HepG2 (cell line): ENCODE data around the gene FKBP14.

ENCODE experiments used
- HOXA3 ChIP-seq: sonication (generic); formaldehyde crosslinking; IDR thresholded peaks from 2 replicates; pipeline ENCODE4 v1.5.0; 2020; ENCODE audit warnings: missing genetic modification reagents
- NFRKB ChIP-seq: fragments of 450-650 bp; IDR thresholded peaks from 2 replicates; pipeline ENCODE4 v1.6.1; 2017
- POLR2AphosphoS5 ChIP-seq: IDR thresholded peaks from 2 replicates; pipeline ENCODE4 v1.6.1; 2012; ENCODE audit warnings: low read depth, low read length
- SMC3 ChIP-seq: IDR thresholded peaks from 2 replicates; pipeline ENCODE4 v1.6.1; 2011; ENCODE audit warnings: low read length, improper control_type of control experiment
- SMYD3 ChIP-seq: sonication (generic); formaldehyde crosslinking; IDR thresholded peaks from 2 replicates; pipeline ENCODE4 v1.8.1; 2023; ENCODE audit warnings: mild to moderate bottlenecking, missing genetic modification reagents
- TCF7L2 ChIP-seq: IDR thresholded peaks from 2 replicates; pipeline ENCODE4 v1.6.1; 2011; ENCODE audit warnings: mild to moderate bottlenecking, low read depth, low read length, moderate library complexity
- ZMYM4 ChIP-seq: sonication (generic); formaldehyde crosslinking; IDR thresholded peaks from 2 replicates; pipeline ENCODE4 v1.8.1; 2023; ENCODE audit warnings: mild to moderate bottlenecking, missing genetic modification reagents

DNA sequence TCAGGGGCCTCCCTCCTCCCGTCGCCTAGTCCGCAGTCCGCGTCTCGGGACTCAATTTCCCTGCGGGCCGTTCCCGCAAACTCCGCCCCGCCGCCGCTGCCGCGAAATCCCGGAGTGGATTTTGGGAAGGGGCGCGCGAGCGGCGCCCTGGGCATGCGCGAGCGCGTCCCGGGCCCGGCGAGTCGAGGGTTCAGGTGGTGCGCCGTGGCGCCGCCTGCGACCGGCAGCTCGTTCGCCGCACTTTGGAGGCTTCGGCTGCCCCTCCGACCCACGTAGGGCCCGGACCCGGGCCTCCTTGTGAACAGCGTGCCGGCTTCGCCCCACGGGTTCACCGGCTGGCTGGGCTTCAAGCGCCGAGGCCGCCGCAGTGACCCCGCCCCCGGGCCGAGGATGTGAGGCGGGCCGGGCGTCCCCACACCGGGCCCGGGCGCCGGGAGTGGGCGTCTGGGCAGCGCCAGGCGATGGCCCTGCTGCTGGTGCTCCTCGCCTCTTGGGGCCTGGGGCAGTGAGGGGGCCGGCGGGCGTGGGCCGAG is 1.8 kb upstream of the FKBP14 start, which contains the start of gene PLEKHA8:
- TF ChIP-seq TCF7L2, result no peak
- no peak for TF ChIP-seq POLR2AphosphoS5
- TF ChIP-seq ZMYM4 (CRISPR knock-in tag), result peak; percentile 88
- no peak for TF ChIP-seq NFRKB
- TF ChIP-seq HOXA3, result peak; percentile 74; the same call in 1 of the 2 replicates
- TF ChIP-seq SMC3, result no peak
- no peak for TF ChIP-seq SMYD3 (CRISPR knock-in tag)
